PFSK-1 (cell line): ENCODE measurements around the gene WDFY3.

Experiments used
- FOXP2 ChIP-seq: optimal IDR thresholded peaks from 2 replicates; pipeline ENCODE3; 2011; ENCODE audit warnings: borderline replicate concordance, control low read depth, inconsistent platforms; ENCODE audit not compliant: insufficient read depth; ENCODE audit errors: extremely low read length, extremely low read depth
- POLR2AphosphoS5 ChIP-seq: IDR thresholded peaks from 2 replicates; pipeline ENCODE4 v1.6.1; 2012; ENCODE audit warnings: low read depth, mild to moderate bottlenecking, control low read depth, low read length, moderate library complexity
- REST ChIP-seq, 2 experiments: IDR thresholded peaks; 2 replicates each; pipeline versions ENCODE4 v1.6.1 to v1.8.0; 2011 to 2012; ENCODE audit warnings: low read depth in 2 of 2, low read length in 2 of 2, control low read depth in 1 of 2, inconsistent platforms in 1 of 2, mild to moderate bottlenecking in 1 of 2, moderate library complexity in 1 of 2; ENCODE audit not compliant: insufficient read depth in 1 of 2
- SIN3A ChIP-seq: IDR thresholded peaks from 2 replicates; pipeline ENCODE4 v1.6.1; 2012; ENCODE audit warnings: mild to moderate bottlenecking, low read length, moderate library complexity, borderline replicate concordance; ENCODE audit not compliant: insufficient read depth
- TAF1 ChIP-seq: IDR thresholded peaks from 2 replicates; pipeline ENCODE4 v1.6.1; 2012; ENCODE audit warnings: low read length, control low read depth, borderline replicate concordance; ENCODE audit not compliant: insufficient read depth

The WDFY3 gene

GRCh38 chr4:84780719-84781118, 185.8 kb downstream of the WDFY3 start:
- no peak for TF ChIP-seq POLR2AphosphoS5
- no peak for TF ChIP-seq SIN3A
- no peak for TF ChIP-seq FOXP2
- TF ChIP-seq TAF1, result no peak
- no peak for TF ChIP-seq REST (IDR thresholded peaks at IDR 0.05; ENCODE audit: insufficient read depth in 1 of 2, low read depth in 2 of 2, low read length in 2 of 2)

DNA sequence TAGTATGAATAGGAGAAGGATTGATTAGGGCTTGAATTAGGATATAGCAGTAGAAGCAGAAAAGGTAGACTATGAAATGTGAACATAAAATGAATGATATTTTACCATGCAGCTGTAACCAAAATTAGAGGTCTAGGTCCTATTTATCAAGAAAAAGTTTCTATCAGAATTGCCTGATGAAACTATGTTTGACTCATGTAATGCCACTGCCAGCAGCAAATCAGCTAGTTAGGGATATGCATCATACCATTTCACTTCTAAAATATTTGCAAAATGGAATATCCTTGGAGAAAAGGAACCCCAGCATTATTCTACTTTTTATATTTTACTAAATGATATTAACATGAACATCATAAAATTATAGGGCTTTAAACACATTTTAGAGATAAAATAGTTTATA, 188.4 kb downstream of the WDFY3 start:
- TF ChIP-seq POLR2AphosphoS5 (no peak), TAF1 (no peak), REST (IDR thresholded peaks at IDR 0.05; ENCODE audit: insufficient read depth in 1 of 2, low read depth in 2 of 2, low read length in 2 of 2) (no peak), SIN3A (no peak), FOXP2 (no peak)

- TF ChIP-seq POLR2AphosphoS5, result no peak
- no peak for TF ChIP-seq SIN3A
- TF ChIP-seq FOXP2, result no peak
- TF ChIP-seq REST (IDR thresholded peaks at IDR 0.05; ENCODE audit: insufficient read depth in 1 of 2, low read depth in 2 of 2, low read length in 2 of 2), result no peak
- no peak for TF ChIP-seq TAF1
Measured at GRCh38 chr4:84767168-84767567, 199.3 kb downstream of the WDFY3 start.

DNA sequence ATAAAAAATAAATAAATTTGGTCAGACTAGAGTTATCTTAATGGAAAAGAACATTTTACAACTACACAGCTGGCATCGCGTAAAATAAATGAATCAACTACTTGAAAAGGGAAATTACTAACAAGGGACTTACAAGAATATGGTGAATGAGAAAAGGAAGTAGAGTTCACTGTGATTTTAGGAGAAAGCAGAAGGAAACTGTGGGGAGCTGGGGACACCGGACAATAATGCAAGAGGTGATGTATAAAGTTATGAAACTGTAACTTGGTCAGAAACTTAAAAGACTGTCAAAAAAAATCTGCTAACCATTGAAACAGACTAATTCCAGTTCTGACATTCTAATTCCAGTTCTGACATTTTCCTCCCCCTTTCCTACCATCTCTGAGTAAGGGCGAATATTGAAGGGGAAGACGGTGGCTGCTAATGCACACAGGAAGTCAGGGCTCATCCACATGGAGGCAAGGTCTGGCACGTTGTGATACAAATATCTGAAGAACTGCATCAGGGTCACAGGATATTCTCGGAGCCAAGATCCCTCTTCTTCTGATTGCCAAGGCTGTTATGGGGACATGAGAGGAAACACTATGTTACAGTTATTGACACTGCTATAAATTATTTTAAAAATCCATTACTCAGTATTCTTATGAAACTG, 213.0 kb downstream of the WDFY3 start:
- TF ChIP-seq SIN3A, result no peak
- no peak for TF ChIP-seq FOXP2
- TF ChIP-seq REST (IDR thresholded peaks at IDR 0.05; ENCODE audit: insufficient read depth in 1 of 2, low read depth in 2 of 2, low read length in 2 of 2), result no peak
- no peak for TF ChIP-seq POLR2AphosphoS5
- no peak for TF ChIP-seq TAF1
